AG10803 (cell line): ENCODE results near the gene COL4A1.
A peak's percentile ranks its signal among the peaks of the same experiment; 100 is the strongest.

Experiments
- DNase-seq: peaks from one replicate; pipeline ENCODE4 v3.0.0; 2010; ENCODE audit warnings: low read depth
- H3K4me3 ChIP-seq: 2 replicates; pipeline ENCODE4 v1.5.1; 2011; ENCODE audit warnings: mild to moderate bottlenecking, low read length, control low read depth
- CTCF ChIP-seq: conservative IDR thresholded peaks from 2 replicates; pipeline ENCODE4 v1.5.1; 2011; ENCODE audit warnings: mild to moderate bottlenecking, low read length, control low read depth, inconsistent platforms

The COL4A1 gene

GRCh38 chr13:110257408-110257807 is 49.5 kb downstream of the COL4A1 start:
- TF ChIP-seq CTCF = no peak
- H3K4me3 ChIP-seq = no peak overlapping the region
- no peak for DNase-seq

- no peak for DNase-seq
- no peak overlapping the region for H3K4me3 ChIP-seq
- no peak for TF ChIP-seq CTCF
Observed at GRCh38 chr13:110256126-110256905, 50.6 kb downstream of the COL4A1 start.

- DNase-seq = no peak
- no peak overlapping the region for H3K4me3 ChIP-seq
- no peak for TF ChIP-seq CTCF
Observed at GRCh38 chr13:110254751-110255553, 52.0 kb downstream of the COL4A1 start.

- H3K4me3 ChIP-seq = no peak overlapping the region
- DNase-seq = no peak
- no peak for TF ChIP-seq CTCF
Observed at GRCh38 chr13:110254151-110254679, 52.7 kb downstream of the COL4A1 start.

GRCh38 chr13:110251193-110251819 is 55.7 kb downstream of the COL4A1 start:
- DNase-seq = no peak
- no peak for TF ChIP-seq CTCF
- H3K4me3 ChIP-seq = no peak overlapping the region

- no peak overlapping the region for H3K4me3 ChIP-seq
- TF ChIP-seq CTCF = no peak
- peak; percentile 75 for DNase-seq
Observed at GRCh38 chr13:110250258-110250891, 56.6 kb downstream of the COL4A1 start.
